Suprapubic skin (tissue), 4 donors: ENCODE results near the gene CMKLR1.
A peak's percentile ranks its signal among the peaks of the same experiment; 100 is the strongest.

Source experiments
- CTCF ChIP-seq, 2 donors: fragments of 200-600 bp in 1 of 2; fragments of 450-650 bp in 1 of 2; sonication (generic) in 1 of 2; IDR thresholded peaks; one replicate each; pipeline ENCODE4 v1.5.1; 2016 to 2019; ENCODE audit warnings: antibody characterized with exemption in 2 of 2, mild to moderate bottlenecking in 1 of 2, moderate library complexity in 1 of 2
- POLR2A ChIP-seq, 2 donors: fragments of 450-650 bp; IDR thresholded peaks; one replicate each; pipeline ENCODE4 v1.6.1; 2017; ENCODE audit warnings: antibody characterized with exemption in 2 of 2, mild to moderate bottlenecking in 2 of 2, moderate library complexity in 2 of 2
- POLR2AphosphoS5 ChIP-seq, 3 donors: sonication (generic); formaldehyde crosslinking; IDR thresholded peaks; one replicate each; pipeline ENCODE4 v1.6.1; 2017; ENCODE audit warnings: antibody characterized with exemption in 3 of 3

- peak in 1 of 2 donors; percentile 19 for TF ChIP-seq CTCF (IDR thresholded peaks at IDR 0.05)
- no peak for TF ChIP-seq POLR2A (IDR thresholded peaks at IDR 0.05)
- no peak for TF ChIP-seq POLR2AphosphoS5 (IDR thresholded peaks at IDR 0.05)
Measured at GRCh38 chr12:108337235-108338223, 1.6 kb downstream of the CMKLR1 start.
